ENCODE results near the gene ATP13A4.

ATP13A4 gene

GRCh38 chr3:193446965-193447602 lies 107.6 kb downstream of the ATP13A4 start:
- in situ Hi-C loops (cut with HindIII; ENCODE audit: low sequenced_read_pairs), result no loop called here
- no peak overlapping the region for H3K4me3 ChIP-seq (ENCODE audit: low read depth, low read length)
- TF ChIP-seq, protein P1, sequence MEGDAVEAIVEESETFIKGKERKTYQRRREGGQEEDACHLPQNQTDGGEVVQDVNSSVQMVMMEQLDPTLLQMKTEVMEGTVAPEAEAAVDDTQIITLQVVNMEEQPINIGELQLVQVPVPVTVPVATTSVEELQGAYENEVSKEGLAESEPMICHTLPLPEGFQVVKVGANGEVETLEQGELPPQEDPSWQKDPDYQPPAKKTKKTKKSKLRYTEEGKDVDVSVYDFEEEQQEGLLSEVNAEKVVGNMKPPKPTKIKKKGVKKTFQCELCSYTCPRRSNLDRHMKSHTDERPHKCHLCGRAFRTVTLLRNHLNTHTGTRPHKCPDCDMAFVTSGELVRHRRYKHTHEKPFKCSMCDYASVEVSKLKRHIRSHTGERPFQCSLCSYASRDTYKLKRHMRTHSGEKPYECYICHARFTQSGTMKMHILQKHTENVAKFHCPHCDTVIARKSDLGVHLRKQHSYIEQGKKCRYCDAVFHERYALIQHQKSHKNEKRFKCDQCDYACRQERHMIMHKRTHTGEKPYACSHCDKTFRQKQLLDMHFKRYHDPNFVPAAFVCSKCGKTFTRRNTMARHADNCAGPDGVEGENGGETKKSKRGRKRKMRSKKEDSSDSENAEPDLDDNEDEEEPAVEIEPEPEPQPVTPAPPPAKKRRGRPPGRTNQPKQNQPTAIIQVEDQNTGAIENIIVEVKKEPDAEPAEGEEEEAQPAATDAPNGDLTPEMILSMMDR (IDR thresholded peaks at IDR 0.05; ENCODE audit: low read depth, low read length), result no peak
- no peak for DNase-seq (ENCODE audit: low read depth, low spot score)

- in situ Hi-C loops (cut with HindIII; ENCODE audit: low sequenced_read_pairs), result no loop called here
- no peak for DNase-seq (ENCODE audit: low read depth, low spot score)
- TF ChIP-seq, protein P1 (IDR thresholded peaks at IDR 0.05; ENCODE audit: low read depth, low read length), result no peak
These were observed 115.3 kb downstream of the ATP13A4 start for GRCh38 chr3:193439423-193439822.

GRCh38 chr3:193418576-193419373 lies 135.9 kb downstream of the ATP13A4 start:
- no peak for DNase-seq (ENCODE audit: low read depth, low spot score)
- in situ Hi-C loops (cut with HindIII; ENCODE audit: low sequenced_read_pairs), result no loop called here
- TF ChIP-seq, protein P1 (IDR thresholded peaks at IDR 0.05; ENCODE audit: low read depth, low read length), result no peak
- no peak overlapping the region for H3K4me3 ChIP-seq (ENCODE audit: low read depth, low read length)

More at GRCh38 chr3:193439423-193439822, 115.3 kb downstream of the ATP13A4 start:
- no peak overlapping the region for H3K4me3 ChIP-seq (ENCODE audit: low read depth, low read length)

DNA sequence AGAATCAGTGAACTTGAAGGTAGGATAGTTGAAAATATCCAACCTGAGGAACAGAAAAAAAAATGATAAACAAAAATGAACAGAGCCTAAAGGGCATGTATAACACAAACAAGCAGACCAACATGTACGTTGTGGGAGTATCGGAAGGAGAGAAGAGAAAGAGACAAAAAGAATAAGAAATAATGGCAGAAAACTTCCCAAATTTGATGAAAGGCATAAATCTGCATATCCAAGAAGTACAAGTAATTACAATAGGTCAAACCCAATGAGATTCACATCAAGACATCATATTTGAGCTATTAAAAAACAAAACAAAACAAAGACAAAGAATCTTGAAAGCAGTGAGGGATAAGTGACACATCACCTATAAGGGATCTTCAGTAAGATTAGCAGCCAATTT lies 138.1 kb downstream of the ATP13A4 start:
- H3K4me3 ChIP-seq (ENCODE audit: low read depth, low read length), result no peak overlapping the region
- no peak for DNase-seq (ENCODE audit: low read depth, low spot score)
- in situ Hi-C loops (cut with HindIII; ENCODE audit: low sequenced_read_pairs), result no loop called here
- TF ChIP-seq, protein P1 (IDR thresholded peaks at IDR 0.05; ENCODE audit: low read depth, low read length), result no peak

DNA sequence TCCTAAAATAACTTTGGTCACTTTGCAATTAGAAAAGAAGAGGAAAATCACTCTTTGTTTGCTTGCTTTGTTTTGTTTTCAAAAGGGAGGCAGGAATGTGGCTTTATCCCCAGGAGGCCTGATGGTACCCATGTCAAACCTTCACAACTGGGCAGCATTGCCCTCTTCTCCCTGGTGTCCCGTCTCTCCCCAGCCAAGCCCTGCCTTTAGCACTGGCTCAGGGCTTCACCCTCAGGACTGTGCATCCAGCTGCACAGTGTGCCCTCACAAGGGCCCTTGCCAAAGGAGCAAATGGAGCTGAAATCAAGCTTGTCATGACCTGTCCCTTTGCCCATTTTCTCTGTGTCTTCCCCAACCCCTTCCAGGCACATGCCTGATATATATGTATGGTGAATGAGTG lies 147.0 kb downstream of the ATP13A4 start:
- in situ Hi-C loops (cut with HindIII; ENCODE audit: low sequenced_read_pairs), result no loop called here
- DNase-seq (ENCODE audit: low read depth, low spot score), result no peak
- TF ChIP-seq, protein P1 (IDR thresholded peaks at IDR 0.05; ENCODE audit: low read depth, low read length), result no peak

GRCh38 chr3:193407112-193407511 lies 147.6 kb downstream of the ATP13A4 start:
- H3K4me3 ChIP-seq (ENCODE audit: low read depth, low read length), result no peak overlapping the region
- TF ChIP-seq, protein P1 (IDR thresholded peaks at IDR 0.05; ENCODE audit: low read depth, low read length), result no peak
- DNase-seq (ENCODE audit: low read depth, low spot score), result no peak
- in situ Hi-C loops (cut with HindIII; ENCODE audit: low sequenced_read_pairs), result no loop called here

More for the DNA sequence above, 147.0 kb downstream of the ATP13A4 start:
- H3K4me3 ChIP-seq (ENCODE audit: low read depth, low read length), result no peak overlapping the region

Measured in astrocyte of the spinal cord (primary cell).